Activated naive CD4-positive, alpha-beta T cell treated with anti-CD3 and anti-CD28 coated beads, Interleukin-2, amount 50 U/mL, for 72 hours (primary cell): Measurements from ENCODE around the gene GALNT2. TPM values are rescaled to one million over a fixed set of nuclear protein-coding genes. Genes with fewer than 3 reads are reported as not detected.
A peak's percentile ranks its signal among the peaks of the same experiment; 100 is the strongest.

Experiments used
- ATAC-seq, 2 donors: fragments of 150-1000 bp; cut with Tn5 transposase; 2 replicates each; pipeline ENCODE4 v1.10.0; 2021; ENCODE audit warnings: mild to moderate bottlenecking in 2 of 2, moderate library complexity in 2 of 2
- DNase-seq, 2 donors: peaks; one replicate each; pipeline ENCODE4 v3.0.0; 2021 to 2022; ENCODE audit warnings: low spot score in 2 of 2
- H3K27ac Mint-ChIP-seq, 2 donors: one replicate each; pipeline ENCODE4 v1.8.0; 2022; ENCODE audit warnings: mild to moderate bottlenecking in 2 of 2, mixed read lengths in 2 of 2
- H3K36me3 Mint-ChIP-seq, 2 donors: one replicate each; pipeline ENCODE4 v1.8.0; 2022; ENCODE audit warnings: mixed read lengths in 2 of 2
- H3K9me3 Mint-ChIP-seq, 2 donors: one replicate each; pipeline ENCODE4 v1.8.0; 2022; ENCODE audit warnings: mixed read lengths in 2 of 2
- total RNA-seq, 2 donors: library from RNA; stranded (reverse); gene quantifications; one replicate each; pipeline ENCODE4 v1.2.3, GENCODE V29; 2022

The GALNT2 gene
- total RNA-seq, 2 donors from 2014 or later, result 58.9 to 88.0 TPM

DNA sequence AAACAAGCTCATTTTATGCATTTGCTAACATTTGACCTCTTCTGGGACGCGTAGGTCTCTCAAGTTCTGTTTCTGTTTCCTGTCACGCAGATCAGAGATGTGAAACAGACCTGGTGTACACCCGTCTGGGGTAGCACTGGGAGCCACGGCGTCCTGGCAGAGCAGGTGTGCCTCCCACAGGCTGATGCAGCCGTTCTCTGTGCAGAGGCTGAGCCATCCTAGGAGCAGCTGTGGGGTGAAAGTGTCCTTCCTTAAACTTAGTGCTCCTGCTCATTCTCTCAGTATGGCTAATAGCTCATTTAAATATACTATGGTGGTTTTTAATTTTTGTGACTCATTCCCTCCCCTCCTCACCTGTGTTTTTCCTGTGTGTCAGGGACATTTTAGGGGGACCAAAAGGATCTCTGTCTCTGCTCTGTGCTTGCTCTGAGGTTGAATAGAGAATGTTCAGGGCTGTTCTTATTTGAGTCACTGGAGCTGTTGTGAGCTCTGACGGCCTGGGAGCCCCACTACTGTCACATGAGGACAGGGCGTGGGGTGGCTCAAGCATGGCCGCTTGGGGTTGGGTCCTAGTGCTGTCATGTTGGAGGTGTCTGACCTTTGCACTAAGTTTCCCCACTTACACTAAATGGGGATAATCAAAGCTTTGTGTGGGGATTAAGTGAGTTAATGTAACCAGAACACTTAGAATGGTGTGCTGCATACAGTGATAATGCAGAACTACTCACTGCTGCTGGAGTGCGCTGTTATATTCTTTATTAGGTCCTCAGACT lies 43.0 kb downstream of the GALNT2 start:
- ATAC-seq (peak; percentile 87 to 90), DNase-seq (peak; percentile 86 to 87)
- Mint-ChIP-seq H3K27ac (peak overlapping the region; percentile 93 to 97), H3K9me3 (no peaks in the 10 kb centered on the region), H3K36me3 (peaks cover 24 to 47% of the 10 kb centered on the region in 2 donors)

DNA sequence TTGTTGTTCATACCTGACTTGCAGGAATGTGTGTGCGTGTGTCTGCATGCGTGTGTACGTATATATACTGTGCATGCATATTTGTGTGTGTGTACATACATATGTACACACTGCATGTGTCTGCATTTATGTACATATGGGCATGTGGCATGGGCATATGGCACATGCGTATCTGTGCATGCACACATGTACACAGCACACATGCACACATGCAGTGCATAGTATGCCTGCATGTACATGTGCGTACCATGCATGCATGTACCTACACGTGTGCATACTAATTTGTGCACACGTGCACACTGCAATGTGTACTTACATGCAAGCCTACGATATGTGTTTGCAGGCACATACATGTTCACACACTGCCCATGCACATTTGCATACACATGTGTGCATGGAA lies 43.9 kb downstream of the GALNT2 start:
- no peak for ATAC-seq
- no peak for DNase-seq
- Mint-ChIP-seq H3K27ac (peak overlapping the region; percentile 93 to 97), H3K36me3 (peaks cover 27 to 53% of the 10 kb centered on the region in 2 donors), H3K9me3 (no peaks in the 10 kb centered on the region)

DNA sequence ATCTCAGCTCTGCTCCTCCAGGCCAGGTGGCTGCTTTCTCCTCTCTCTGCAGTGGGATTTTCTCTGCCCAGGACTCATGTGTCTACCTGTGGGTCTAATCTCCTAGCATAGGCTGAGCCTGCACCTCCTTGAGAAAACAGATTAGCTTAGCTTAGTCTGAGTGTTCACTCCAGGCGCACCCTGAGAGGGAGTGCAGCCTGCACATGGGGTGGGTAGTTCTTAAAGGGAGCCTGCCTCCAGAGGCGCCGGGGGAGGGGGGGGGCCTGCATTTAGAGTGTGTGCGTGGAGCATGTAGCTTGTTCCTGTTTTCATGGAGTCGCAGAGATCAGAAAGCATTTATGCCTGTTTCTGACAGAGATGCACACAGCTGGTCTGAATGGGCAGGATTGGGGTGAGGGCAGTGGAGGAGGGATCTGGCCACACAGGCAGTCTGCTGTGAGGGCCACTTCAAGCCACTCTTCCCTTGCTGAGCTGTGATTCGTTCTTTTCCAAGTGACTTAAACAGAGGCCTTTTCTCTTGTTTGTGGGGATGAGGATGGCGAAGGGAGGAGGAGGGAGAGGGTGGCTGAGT lies 45.2 kb downstream of the GALNT2 start:
- no peak for ATAC-seq
- peaks cover 29 to 49% of the 10 kb centered on the region in 2 donors for H3K36me3 Mint-ChIP-seq
- H3K9me3 Mint-ChIP-seq, result no peaks in the 10 kb centered on the region
- H3K27ac Mint-ChIP-seq, result peak overlapping the region in 1 of 2 donors; percentile 76
- no peak for DNase-seq

DNA sequence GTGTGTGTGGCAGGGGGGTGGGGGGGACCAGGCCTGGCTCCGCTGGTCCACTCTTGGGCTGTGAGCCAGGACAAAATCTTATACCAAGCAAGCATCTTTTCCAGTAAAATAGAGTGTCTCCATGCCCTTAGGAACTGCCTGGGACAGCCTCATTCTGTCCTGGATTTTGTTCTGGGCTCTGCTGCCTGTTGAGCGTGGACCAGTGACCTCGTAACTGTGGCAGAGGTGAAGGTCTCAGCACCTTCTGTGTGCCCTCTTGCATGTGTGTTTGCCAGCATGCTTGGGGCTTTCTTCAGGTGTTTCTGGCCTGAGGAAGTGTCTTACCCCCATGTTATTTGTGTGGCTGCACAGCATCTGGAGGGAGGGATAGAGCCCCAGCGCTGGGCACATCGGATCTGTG lies 45.7 kb downstream of the GALNT2 start:
- peaks cover 27 to 49% of the 10 kb centered on the region in 2 donors for H3K36me3 Mint-ChIP-seq

DNA sequence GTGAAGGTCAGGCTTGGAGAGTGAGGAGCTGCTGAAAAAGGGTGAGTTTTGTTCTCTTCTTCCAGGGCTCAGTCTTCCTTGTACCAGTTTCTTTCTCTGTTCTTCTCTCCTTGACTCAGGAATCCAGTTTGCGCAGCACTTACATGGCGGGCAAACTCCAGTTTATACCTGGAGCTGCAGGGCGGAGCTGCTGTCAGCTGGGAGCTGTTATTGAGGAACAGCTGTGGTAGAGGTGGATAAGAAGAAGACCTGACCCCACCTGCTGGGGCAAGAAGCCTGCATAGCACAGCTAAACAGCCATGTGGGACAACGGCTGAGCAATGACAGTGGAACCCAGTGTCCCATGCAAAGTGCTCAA lies 46.2 kb downstream of the GALNT2 start:
- no peaks in the 10 kb centered on the region for H3K9me3 Mint-ChIP-seq
- DNase-seq (no peak), ATAC-seq (no peak)
- peak overlapping the region in 1 of 2 donors; percentile 76 for H3K27ac Mint-ChIP-seq
- H3K36me3 Mint-ChIP-seq, result peaks cover 24 to 49% of the 10 kb centered on the region in 2 donors

More for the DNA sequence above, 45.7 kb downstream of the GALNT2 start:
- Mint-ChIP-seq H3K27ac (peak overlapping the region in 1 of 2 donors; percentile 76), H3K9me3 (no peaks in the 10 kb centered on the region)
- no peak for DNase-seq
- no peak for ATAC-seq

DNA sequence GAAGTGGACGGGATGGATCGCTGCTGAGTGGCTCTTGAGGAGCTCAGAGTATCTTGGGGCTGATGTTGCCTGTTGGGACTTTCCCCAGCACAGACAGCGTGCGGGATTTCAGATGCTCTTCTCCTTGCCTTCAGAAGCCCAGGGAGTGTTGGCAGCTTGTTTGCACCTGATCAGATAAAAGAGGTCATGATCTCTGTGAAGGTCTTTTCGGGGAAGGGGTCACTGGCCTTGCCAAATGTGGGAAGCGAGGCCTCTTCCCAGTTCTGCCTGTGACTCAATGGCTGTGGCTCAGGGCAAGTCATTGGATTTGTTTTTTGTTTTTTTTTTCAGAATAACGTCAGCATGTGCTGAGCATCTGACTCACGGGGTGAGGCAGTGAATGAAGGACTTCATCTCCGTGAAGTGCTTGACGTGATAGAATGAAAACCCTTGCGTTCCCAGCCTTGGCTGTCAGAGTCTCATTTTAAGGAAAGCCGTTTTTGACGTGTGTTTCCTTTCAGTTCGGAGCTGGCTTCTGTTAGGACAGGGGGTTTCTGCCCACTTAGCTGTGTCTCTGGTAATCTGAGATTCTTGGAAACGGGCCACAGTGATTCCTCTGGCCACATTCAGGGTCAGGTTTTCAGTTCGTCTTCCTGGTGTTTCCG lies 46.7 kb downstream of the GALNT2 start:
- H3K36me3 Mint-ChIP-seq, result peaks cover 24 to 45% of the 10 kb centered on the region in 2 donors
- no peaks in the 10 kb centered on the region for H3K9me3 Mint-ChIP-seq
- DNase-seq, result no peak
- peak overlapping the region in 1 of 2 donors; percentile 76 for H3K27ac Mint-ChIP-seq
- ATAC-seq, result no peak

DNA sequence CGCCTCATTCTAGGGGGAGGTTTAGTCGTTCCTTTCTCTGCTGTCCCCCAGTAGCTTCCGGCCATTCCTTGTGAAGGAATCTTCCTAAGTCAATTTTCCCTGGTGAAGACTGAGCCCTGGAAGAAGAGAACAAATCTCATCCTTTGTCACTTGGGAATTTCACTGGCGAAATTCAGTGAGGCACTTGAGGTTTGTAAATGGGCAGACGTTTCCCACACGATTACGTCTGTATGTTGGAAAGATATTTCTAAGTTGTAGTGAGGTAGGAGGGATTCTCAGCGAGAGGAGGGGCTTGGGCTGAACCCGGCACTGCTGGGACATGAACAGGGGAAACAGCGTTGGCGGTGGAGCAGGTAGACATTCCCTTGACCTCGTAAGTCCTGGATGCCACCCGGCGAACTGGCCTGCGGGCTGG lies 47.2 kb downstream of the GALNT2 start:
- DNase-seq (no peak), ATAC-seq (no peak)
- no peak overlapping the region for H3K27ac Mint-ChIP-seq
- H3K9me3 Mint-ChIP-seq, result no peaks in the 10 kb centered on the region
- peaks cover 24 to 45% of the 10 kb centered on the region in 2 donors for H3K36me3 Mint-ChIP-seq

DNA sequence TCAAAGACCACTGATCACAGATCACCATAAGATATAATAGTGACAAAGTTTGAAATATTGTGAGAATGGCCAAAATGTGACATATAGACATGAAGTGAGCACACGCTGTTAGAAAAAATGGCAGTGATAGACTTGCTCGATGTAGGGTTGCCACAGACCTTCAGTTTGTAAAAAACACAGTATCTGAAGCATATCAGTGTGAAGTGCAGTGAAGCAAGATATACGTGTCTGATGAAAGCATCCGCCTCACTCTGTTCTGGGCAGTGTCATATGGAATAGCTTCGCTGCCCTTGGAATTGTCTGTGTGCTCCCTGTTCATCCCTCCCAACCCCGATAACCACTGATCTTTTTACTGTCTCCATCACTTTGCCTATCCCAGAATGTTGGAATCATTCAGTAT lies 50.7 kb downstream of the GALNT2 start:
- no peaks in the 10 kb centered on the region for H3K9me3 Mint-ChIP-seq
- H3K36me3 Mint-ChIP-seq, result peaks cover 24 to 60% of the 10 kb centered on the region in 2 donors
- ATAC-seq (no peak), DNase-seq (no peak)
- H3K27ac Mint-ChIP-seq, result peak overlapping the region in 1 of 2 donors; percentile 61

DNA sequence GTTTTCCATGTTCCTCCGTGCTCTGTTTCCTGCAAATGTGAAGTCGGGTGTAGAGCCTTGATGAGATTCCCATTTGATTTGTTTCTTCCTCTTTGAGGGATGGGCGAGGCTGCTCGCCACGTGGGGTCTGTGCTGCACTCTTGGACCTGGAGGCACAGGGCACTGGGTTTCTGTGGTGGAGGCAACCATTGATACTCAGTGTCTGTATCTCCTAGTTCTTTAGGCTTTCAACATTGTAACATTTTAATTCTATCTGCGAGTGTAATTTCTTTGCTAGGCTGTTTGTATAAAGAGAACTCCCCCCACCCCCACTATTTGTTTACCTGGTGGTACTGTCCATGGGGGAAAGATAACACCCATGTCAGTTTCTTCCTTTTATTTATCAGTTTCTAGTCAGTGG lies 52.3 kb downstream of the GALNT2 start:
- no peak for DNase-seq
- no peaks in the 10 kb centered on the region for H3K9me3 Mint-ChIP-seq
- no peak overlapping the region for H3K27ac Mint-ChIP-seq
- peaks cover 9 to 44% of the 10 kb centered on the region in 2 donors for H3K36me3 Mint-ChIP-seq
- ATAC-seq, result no peak

DNA sequence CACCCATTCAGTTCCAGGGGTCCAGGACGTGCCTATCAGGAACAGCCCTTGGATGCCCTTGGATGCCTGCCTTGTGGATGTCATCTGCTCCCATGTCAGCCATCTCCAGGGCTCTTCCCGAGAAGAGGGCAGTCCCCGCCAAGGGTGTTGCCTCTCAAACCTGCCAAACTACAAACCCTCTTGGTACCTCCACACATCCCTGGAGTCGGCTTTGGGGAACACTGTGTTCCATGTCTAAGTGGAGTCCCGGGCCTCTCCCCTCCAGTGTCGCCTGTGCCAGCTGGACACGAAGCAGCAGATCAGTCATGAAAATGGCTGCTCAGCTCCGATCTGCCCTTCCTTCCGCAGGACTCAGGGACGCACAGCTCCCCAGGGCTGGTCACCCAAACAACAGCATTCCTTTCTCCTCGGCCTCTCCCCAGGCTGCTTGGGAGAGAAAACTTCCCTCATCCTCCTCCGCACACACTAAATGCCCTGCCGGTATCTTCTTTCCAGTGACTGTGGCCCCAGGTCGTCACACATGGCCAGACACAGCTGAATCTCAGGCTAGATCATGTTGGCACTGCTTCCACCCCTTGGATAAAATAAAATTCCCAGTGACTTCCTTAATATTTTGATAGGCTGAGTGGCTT lies 53.4 kb downstream of the GALNT2 start:
- ATAC-seq (no peak), DNase-seq (no peak)
- Mint-ChIP-seq H3K36me3 (peaks cover 5 to 39% of the 10 kb centered on the region in 2 donors), H3K27ac (no peak overlapping the region), H3K9me3 (no peaks in the 10 kb centered on the region)

DNA sequence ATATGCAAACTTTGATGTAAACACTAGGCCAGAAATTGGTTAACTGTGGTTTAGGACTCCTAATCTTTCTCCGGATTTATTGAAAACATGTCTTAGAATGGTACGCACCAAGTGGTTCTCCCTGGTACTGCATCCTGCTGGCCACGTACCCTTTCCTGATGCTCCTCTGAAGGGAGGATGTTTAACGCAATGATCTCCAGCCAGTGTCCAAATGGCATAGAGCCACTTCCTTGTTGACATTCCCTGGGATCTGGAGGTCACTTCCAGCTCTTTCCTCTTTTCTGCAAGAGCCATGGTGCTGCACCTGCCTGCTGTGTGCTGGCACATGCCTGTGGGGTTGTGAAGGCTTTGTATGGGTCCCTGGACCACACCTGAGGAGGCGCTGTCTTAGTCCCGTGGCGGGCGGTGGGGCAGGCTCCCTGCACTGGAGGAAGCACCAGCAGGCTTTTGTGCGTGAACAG lies 53.9 kb downstream of the GALNT2 start:
- peaks cover 2 to 33% of the 10 kb centered on the region in 2 donors for H3K36me3 Mint-ChIP-seq
- DNase-seq (no peak), ATAC-seq (no peak)
- H3K27ac Mint-ChIP-seq, result no peak overlapping the region
- H3K9me3 Mint-ChIP-seq, result no peaks in the 10 kb centered on the region

DNA sequence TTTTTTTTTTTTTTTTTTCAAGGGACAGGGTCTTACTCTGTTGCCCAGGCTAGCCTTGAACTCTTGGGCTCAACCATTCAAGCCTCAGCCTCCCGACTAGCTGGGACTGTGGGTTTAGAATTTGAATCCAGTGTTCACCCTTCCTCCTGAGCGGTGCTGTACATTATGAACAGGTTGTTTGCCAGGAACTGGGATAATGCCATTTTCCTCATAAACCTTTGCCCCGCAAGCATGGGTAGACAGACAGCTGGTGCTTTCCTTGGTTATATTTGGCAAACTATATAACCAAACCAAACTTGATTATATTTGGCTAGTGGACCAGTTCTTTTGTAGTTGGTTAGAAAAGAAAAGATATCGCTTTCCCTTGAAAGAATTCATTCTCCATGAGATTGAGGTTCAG lies 54.9 kb downstream of the GALNT2 start:
- Mint-ChIP-seq H3K36me3 (peaks cover 0 to 28% of the 10 kb centered on the region in 2 donors), H3K9me3 (no peaks in the 10 kb centered on the region), H3K27ac (no peak overlapping the region)
- ATAC-seq (no peak), DNase-seq (no peak)

DNA sequence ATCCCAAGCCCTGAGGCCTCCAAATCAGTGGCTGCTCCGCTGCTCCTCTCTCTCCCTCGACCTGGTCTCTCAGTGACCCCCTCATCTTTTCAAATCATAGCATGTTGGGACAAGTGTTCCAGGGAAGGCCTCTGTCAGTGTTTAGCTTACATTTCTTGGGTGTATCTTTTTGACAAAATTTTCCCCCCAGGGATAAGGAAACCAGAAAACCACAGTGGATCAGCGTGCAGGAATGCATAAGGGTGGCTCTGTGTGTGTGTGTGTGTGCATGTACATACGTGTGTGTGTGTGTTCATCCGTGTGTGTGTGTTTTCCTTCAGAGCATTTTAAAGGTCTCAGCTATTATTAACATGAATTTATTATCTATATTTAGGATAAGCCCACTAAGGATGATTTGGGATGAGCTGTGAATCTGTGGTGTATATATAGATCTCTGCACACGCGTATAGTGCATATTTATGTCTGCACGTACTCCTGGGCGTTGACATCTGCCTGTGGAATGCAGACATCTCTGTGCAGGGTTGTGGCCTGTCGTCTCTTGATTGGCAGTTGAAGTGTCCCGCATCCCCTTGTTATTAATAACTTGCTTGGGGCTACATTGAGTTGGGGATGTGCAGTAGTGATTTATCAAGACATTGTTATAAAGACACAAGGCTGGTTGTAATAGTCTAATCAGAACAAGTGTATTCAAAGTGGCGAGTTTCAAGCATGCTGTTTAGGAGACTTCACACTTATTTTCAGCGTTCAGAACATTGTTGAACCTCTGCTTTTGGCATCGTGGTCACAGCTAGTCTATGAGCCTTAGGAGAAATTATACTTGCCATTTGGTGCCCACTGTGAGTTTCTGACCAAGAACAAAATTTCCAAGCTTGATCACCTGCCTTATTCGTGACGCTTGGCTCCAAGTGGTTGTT lies 55.6 kb downstream of the GALNT2 start:
- ATAC-seq (no peak), DNase-seq (no peak)
- Mint-ChIP-seq H3K27ac (peak overlapping the region in 1 of 2 donors; percentile 71), H3K9me3 (no peaks in the 10 kb centered on the region), H3K36me3 (peaks cover 0 to 22% of the 10 kb centered on the region in 2 donors)

DNA sequence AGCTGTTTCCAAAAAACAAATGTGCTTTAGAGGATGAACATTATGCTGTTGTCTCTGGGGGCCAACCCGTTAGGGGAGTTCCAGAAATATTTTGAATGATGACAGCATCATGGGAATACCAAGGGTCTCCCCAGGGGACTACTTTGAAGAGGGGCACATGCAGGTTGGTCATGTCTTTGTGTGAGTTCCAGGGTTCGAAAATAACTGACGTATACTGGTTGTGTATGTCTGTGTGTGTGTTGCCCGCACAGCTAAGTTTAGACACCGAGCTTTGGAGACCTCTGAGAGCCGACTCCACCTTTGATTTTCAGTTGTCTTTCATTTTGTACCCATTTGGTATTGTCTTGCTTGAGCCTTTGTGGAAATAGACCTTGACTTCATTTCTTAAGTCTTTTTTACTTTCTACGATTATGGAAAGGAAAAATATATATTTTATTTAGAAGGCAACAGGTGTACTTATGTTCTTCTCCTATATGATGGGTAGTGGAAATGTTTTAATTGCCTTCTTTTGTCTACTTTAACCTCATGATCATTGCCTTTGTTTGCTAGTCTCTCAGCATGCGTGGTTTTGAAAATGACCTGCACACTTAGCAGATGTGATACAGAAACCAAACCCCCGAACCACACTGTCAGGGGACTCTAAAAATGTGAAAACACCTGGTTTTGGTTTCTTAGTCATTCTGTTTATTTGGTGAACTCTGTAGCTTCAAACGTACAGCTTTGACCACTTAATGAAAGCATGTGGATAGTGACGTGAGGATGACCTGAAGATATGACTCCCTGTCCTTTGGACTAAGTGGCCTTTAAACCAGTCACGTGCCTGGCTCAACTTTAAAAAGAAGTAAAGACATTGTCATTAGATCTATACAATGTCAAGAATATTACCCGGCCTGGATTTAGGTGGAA lies 56.5 kb downstream of the GALNT2 start:
- ATAC-seq (peak; percentile 72 to 74), DNase-seq (peak in 1 of 2 donors; percentile 45)
- Mint-ChIP-seq H3K36me3 (peaks cover 0 to 15% of the 10 kb centered on the region in 2 donors), H3K9me3 (no peaks in the 10 kb centered on the region), H3K27ac (peak overlapping the region; percentile 71 to 87)
